Ishikawa (cell line): ENCODE data around the gene CEP135.

Experiments used
- CEBPB ChIP-seq: IDR thresholded peaks from 2 replicates; pipeline ENCODE4 v1.6.1; 2012
- CREB1 ChIP-seq: IDR thresholded peaks from 2 replicates; pipeline ENCODE4 v1.6.1; 2012; ENCODE audit warnings: low read depth
- EGR1 ChIP-seq: IDR thresholded peaks from 2 replicates; pipeline ENCODE4 v1.6.1; 2012
- EP300 ChIP-seq: IDR thresholded peaks from 2 replicates; pipeline ENCODE4 v1.6.1; 2012; ENCODE audit warnings: borderline replicate concordance
- FOXM1 ChIP-seq: IDR thresholded peaks from 2 replicates; pipeline ENCODE4 v1.6.1; 2012; ENCODE audit warnings: low read depth, borderline replicate concordance
- MAX ChIP-seq: IDR thresholded peaks from 2 replicates; pipeline ENCODE4 v1.6.1; 2012
- NFIC ChIP-seq: IDR thresholded peaks from 2 replicates; pipeline ENCODE4 v1.6.1; 2012
- RAD21 ChIP-seq: IDR thresholded peaks from 2 replicates; pipeline ENCODE4 v1.6.1; 2012; ENCODE audit warnings: low read depth
- REST ChIP-seq: IDR thresholded peaks from 2 replicates; pipeline ENCODE4 v1.6.1; 2012; ENCODE audit warnings: low read depth, mild to moderate bottlenecking
- TAF1 ChIP-seq: IDR thresholded peaks from 2 replicates; pipeline ENCODE4 v1.6.1; 2012; ENCODE audit warnings: low read depth, mild to moderate bottlenecking
- TCF12 ChIP-seq: IDR thresholded peaks from 2 replicates; pipeline ENCODE4 v1.6.1; 2012; ENCODE audit warnings: low read depth
- TEAD4 ChIP-seq: IDR thresholded peaks from 2 replicates; pipeline ENCODE4 v1.6.1; 2012
- USF1 ChIP-seq: IDR thresholded peaks from 2 replicates; pipeline ENCODE4 v1.6.1; 2012
- YY1 ChIP-seq: IDR thresholded peaks from 2 replicates; pipeline ENCODE4 v1.6.1; 2012; ENCODE audit warnings: low read depth
- ZBTB7A ChIP-seq: IDR thresholded peaks from 2 replicates; pipeline ENCODE4 v1.6.1; 2012; ENCODE audit warnings: low read depth

The CEP135 gene

GRCh38 chr4:55947912-55948725, 626 bp upstream of the CEP135 start:
- TF ChIP-seq CREB1 = no peak
- no peak for TF ChIP-seq TEAD4
- no peak for TF ChIP-seq RAD21
- no peak for TF ChIP-seq CEBPB
- TF ChIP-seq MAX = no peak
- TF ChIP-seq REST = no peak
- TF ChIP-seq YY1 = no peak
- TF ChIP-seq FOXM1 = no peak
- no peak for TF ChIP-seq TCF12
- no peak for TF ChIP-seq EGR1
- TF ChIP-seq USF1 = no peak
- no peak for TF ChIP-seq EP300
- no peak; the same call in 1 of the 2 replicates for TF ChIP-seq NFIC

DNA sequence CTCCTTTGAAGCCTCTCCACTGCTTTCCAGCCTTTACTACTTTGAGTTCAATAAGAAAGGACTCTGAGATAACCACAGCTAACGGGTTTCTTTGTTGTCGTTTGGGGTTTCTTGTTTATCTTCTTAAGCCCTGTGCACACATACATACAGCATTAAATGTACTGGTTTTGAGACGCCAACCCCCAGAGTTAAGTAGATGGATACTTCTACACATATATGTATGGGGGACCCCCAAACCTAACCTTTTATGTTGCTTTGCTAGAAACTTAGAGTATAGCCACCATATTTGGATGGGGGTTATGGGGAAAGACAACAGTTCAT, 697 bp downstream of the CEP135 start:
- TF ChIP-seq RAD21 (no peak), FOXM1 (no peak), NFIC (no peak), CEBPB (no peak), USF1 (no peak), EP300 (no peak), YY1 (no peak), EGR1 (no peak), CREB1 (no peak), TCF12 (no peak), TEAD4 (no peak), REST (no peak), ZBTB7A (no peak), TAF1 (no peak), MAX (no peak)

DNA sequence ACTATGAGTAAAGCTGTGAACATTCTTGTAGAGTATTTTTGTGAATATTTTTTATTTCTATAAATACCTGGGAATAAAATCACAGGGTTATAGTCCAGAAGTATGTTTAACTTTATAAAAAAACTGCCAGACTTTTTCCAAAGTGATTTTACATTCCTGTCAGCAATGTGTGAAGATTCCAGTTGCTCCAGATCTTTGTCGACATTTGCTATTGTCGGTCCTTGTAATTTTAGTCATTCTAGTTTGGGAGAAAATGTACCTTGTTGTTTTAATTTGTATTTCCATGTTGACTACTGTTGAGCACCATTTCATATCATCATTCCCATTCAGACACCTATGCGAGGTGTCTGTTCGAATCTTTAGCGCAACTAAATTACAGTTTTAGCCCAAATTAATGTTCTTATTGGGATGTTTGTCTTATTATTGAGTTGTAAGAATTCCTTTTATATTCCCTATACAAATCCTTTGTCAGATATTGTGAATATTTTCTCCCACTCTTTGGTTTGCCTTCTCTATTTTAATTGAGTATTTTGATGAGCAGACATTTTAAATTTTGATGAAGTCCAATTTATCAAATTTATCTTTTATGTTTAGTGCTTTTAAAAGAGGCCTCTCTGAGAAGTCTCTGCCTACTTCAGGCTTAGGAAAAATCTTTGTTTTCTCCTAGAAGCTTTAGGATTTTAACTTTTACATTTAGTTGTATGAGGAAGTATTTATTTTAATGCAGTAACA, 2.6 kb downstream of the CEP135 start:
- TF ChIP-seq FOXM1 = no peak
- TF ChIP-seq REST = no peak
- no peak for TF ChIP-seq RAD21
- no peak for TF ChIP-seq NFIC
- no peak for TF ChIP-seq EGR1
- TF ChIP-seq CEBPB = no peak
- no peak for TF ChIP-seq MAX
- no peak for TF ChIP-seq CREB1
- no peak for TF ChIP-seq YY1

DNA sequence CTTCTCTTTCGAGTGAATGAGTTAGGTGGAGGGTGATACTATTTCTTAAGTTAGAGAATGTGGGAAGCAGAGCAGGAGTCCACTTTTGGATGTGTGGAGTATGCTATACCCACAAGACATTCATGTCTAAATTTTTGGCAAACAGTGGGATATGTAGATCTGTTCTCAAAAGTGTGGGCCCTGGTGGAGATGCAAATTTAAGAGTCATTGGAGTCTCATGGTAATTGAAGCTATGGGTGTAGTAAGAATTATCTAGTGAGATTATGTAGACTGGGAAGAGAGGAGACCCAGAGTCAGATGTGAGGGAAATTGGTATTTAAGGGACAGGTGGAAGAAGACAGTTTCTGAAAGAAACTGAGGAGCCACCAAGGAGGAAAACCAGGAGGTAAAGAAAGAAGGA, 7.0 kb downstream of the CEP135 start:
- no peak for TF ChIP-seq YY1
- no peak for TF ChIP-seq EGR1
- TF ChIP-seq NFIC = no peak
- TF ChIP-seq MAX = no peak
- TF ChIP-seq TAF1 = no peak
- TF ChIP-seq RAD21 = no peak
- no peak for TF ChIP-seq REST
- no peak for TF ChIP-seq FOXM1
